Measurements from ENCODE around the gene USF2. TPM values are rescaled to one million over a fixed set of nuclear protein-coding genes. Genes with fewer than 3 reads are reported as not detected.

The USF2 gene
- total and polyA plus RNA-seq, 2 of the 4 experiments (the other 2 are of a cell fraction), result 21.3 to 65.6 TPM

DNA sequence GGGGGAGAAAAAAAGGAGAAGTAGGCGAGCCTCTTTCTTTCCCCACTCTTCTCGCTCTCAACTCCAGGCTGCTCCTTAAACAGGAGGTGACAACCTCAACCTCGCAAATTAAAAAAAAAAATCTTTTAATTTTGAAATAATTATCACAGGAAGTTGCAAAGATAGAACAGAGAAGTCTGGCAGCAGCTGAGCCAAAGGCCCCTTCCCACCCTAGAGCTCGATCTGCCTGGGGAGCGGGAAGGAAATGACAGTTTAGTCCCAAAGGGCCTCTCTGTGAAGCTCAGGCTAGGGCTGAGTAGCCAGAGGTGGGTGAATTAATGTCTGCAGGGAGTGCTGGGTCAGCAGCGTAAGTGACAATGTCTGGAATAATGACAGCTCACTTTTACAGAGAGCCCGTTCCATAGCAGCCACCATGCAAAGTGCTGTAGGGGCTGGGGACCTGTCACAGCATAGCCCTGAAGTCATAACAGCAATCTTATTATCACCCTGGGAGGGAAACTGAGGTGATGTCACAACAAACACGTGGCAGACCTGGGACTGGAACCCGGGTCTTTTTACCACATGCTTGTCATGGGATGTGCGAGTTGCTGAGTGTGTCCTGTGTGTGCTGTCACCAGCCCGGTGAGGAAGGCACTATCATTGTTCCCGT lies 51.4 kb downstream of the USF2 start:
- no CpG with 5 or more reads among the region's 12 CpGs for WGBS, 2 experiments (ENCODE audit: extremely low coverage in 2 of 2, insufficient read length in 1 of 2)
- H4K20me1 ChIP-seq (ENCODE audit: insufficient read depth, low read length), result no peaks in the 10 kb centered on the region
- CTCF ChIA-PET, result interaction anchor here (0.6 kb wide), 1 partner anchor 462 kb away, joined by 3 read pairs; no protein-coding TSS in a partner anchor
- H3K56ac ChIP-seq (ENCODE audit: extremely low read depth, insufficient read depth, low read length), result no peak overlapping the region
- ATAC-seq (ENCODE audit: low read depth), result no peak
- H2BK20ac ChIP-seq (ENCODE audit: low read depth, low read length), result no peak overlapping the region
- no peaks in the 10 kb centered on the region for H3K79me1 ChIP-seq (ENCODE audit: low read depth in 1 of 2, low read length in 2 of 2)
- no peak overlapping the region for H3K4me2 ChIP-seq (ENCODE audit: low read depth, low read length)
- no peak overlapping the region for H4K5ac ChIP-seq (ENCODE audit: low read depth, low read length)
- H3K4me1 ChIP-seq (ENCODE audit: control insufficient read depth, insufficient read depth, low read length), result peaks cover 5% of the 10 kb centered on the region
- no peaks in the 10 kb centered on the region for H3K27me3 ChIP-seq (ENCODE audit: control insufficient read depth, insufficient read depth, low read length)
- no peak overlapping the region for H3K14ac ChIP-seq (replicated peaks; ENCODE audit: low read depth, low read length)
- POLR2A ChIA-PET (ENCODE audit: unreplicated experiment), result no interaction called here
- H3K4ac ChIP-seq (ENCODE audit: low read depth, low read length), result no peak overlapping the region
- no peak overlapping the region for H3K9ac ChIP-seq (ENCODE audit: low read depth, low read length)
- intact Hi-C loops (cut with micrococcal nuclease) (no loop called here), dilution Hi-C loops (cut with HindIII; ENCODE audit: low sequenced_read_pairs, unreplicated experiment) (no loop called here), in situ Hi-C loops (cut with MboI; ENCODE audit: low sequenced_read_pairs) (no loop called here)
- DNase-seq, result no peak
- H2BK15ac ChIP-seq (ENCODE audit: low read depth, low read length), result no peak overlapping the region
- H2AFZ ChIP-seq (replicated peaks; ENCODE audit: low read length, poor library complexity), result peak overlapping the region; percentile 67
- H3K27ac ChIP-seq (ENCODE audit: insufficient read depth, low read length), result no peak overlapping the region
- H2AK5ac ChIP-seq (ENCODE audit: low read depth, low read length), result 0 out of 2 replicates have a peak overlapping the region, but pooled peaks have one; percentile 28
- H3K23ac ChIP-seq (ENCODE audit: low read depth, low read length), result no peak overlapping the region
- no peak overlapping the region for H3K18ac ChIP-seq (ENCODE audit: low read depth, low read length)
- BruUV-seq (replicated peaks), result no TSS peak
- H2AK9ac ChIP-seq (replicated peaks; ENCODE audit: low read depth, low read length, poor library complexity), result no peak overlapping the region
- H3K9me3 ChIP-seq (ENCODE audit: control insufficient read depth, insufficient read depth, low read length), result peaks cover 4% of the 10 kb centered on the region
- H4K8ac ChIP-seq (ENCODE audit: low read depth in 2 of 2, low read length in 2 of 2), result no peak overlapping the region
- H4K91ac ChIP-seq (ENCODE audit: insufficient read depth, low read depth, low read length), result no peak overlapping the region
- H3K36me3 ChIP-seq (ENCODE audit: control insufficient read depth, insufficient read depth, low read length), result no peaks in the 10 kb centered on the region
- H3K4me3 ChIP-seq (ENCODE audit: insufficient read depth, low read depth, low read length), result no peak overlapping the region
- TF ChIP-seq MAFK (IDR thresholded peaks at IDR 0.05; ENCODE audit: low read depth, low read length), result no peak
- TF ChIP-seq MXI1 (IDR thresholded peaks at IDR 0.05; ENCODE audit: borderline replicate concordance, low read depth, low read length), result no peak
- TF ChIP-seq, protein P1, sequence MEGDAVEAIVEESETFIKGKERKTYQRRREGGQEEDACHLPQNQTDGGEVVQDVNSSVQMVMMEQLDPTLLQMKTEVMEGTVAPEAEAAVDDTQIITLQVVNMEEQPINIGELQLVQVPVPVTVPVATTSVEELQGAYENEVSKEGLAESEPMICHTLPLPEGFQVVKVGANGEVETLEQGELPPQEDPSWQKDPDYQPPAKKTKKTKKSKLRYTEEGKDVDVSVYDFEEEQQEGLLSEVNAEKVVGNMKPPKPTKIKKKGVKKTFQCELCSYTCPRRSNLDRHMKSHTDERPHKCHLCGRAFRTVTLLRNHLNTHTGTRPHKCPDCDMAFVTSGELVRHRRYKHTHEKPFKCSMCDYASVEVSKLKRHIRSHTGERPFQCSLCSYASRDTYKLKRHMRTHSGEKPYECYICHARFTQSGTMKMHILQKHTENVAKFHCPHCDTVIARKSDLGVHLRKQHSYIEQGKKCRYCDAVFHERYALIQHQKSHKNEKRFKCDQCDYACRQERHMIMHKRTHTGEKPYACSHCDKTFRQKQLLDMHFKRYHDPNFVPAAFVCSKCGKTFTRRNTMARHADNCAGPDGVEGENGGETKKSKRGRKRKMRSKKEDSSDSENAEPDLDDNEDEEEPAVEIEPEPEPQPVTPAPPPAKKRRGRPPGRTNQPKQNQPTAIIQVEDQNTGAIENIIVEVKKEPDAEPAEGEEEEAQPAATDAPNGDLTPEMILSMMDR (conservative IDR thresholded peaks at IDR 0.05; ENCODE audit: low read depth, low read length), result no peak
- no peak overlapping the region for H2BK120ac ChIP-seq (ENCODE audit: low read depth, low read length)
- no peak overlapping the region for H2BK5ac ChIP-seq (ENCODE audit: low read depth, low read length, poor library complexity, severe bottlenecking)
- 0 out of 2 replicates have a peak, but pooled peaks cover 5% of the 10 kb centered on the region for H3K9me1 ChIP-seq (ENCODE audit: insufficient read depth, low read length)

Measured in IMR-90 (cell line).